Stomach (tissue), 4 donors: Measurements from ENCODE around the gene AGTRAP.

Experiments
- POLR2A ChIP-seq, 4 donors: fragments of 450-650 bp; IDR thresholded peaks; one replicate each; pipeline ENCODE4 v1.6.1; 2016; ENCODE audit warnings: antibody characterized with exemption in 4 of 4, control low read depth in 2 of 4, mild to moderate bottlenecking in 1 of 4, moderate library complexity in 1 of 4
- POLR2AphosphoS5 ChIP-seq, 3 donors: sonication (generic); formaldehyde crosslinking; IDR thresholded peaks; one replicate each; pipeline ENCODE4 v1.6.1; 2016; ENCODE audit warnings: antibody characterized with exemption in 3 of 3
- TF ChIP-seq, protein P1 (sequence below), 7 experiments: fragments of 450-650 bp in 4 of 7; fragments of 200-600 bp in 3 of 7; sonication (generic) in 3 of 7; IDR thresholded peaks; one replicate each; pipeline ENCODE4 v1.5.1; 2016 to 2019; ENCODE audit warnings: antibody characterized with exemption in 7 of 7, control low read depth in 2 of 7, mild to moderate bottlenecking in 1 of 7

DNA sequence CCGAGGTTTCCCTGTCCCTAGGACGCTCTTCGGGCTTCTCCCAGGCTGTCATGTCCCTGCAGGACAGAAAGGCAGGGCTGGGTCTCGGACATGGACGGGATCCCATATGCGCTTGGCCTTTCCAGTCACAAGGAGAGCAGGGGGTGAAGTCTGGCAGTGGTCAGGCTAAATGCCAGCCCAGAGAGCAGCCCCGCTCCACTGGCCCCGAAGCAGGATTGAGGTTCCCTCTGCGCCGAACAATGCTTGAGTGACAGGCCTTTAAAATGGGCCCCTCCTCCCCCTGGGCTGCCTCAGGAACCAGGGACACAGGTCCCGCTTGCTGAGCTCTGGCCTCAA is 31.8 kb upstream of the AGTRAP start:
- TF ChIP-seq POLR2A (IDR thresholded peaks at IDR 0.05) (no peak), POLR2AphosphoS5 (IDR thresholded peaks at IDR 0.05) (no peak)
- TF ChIP-seq, protein P1, sequence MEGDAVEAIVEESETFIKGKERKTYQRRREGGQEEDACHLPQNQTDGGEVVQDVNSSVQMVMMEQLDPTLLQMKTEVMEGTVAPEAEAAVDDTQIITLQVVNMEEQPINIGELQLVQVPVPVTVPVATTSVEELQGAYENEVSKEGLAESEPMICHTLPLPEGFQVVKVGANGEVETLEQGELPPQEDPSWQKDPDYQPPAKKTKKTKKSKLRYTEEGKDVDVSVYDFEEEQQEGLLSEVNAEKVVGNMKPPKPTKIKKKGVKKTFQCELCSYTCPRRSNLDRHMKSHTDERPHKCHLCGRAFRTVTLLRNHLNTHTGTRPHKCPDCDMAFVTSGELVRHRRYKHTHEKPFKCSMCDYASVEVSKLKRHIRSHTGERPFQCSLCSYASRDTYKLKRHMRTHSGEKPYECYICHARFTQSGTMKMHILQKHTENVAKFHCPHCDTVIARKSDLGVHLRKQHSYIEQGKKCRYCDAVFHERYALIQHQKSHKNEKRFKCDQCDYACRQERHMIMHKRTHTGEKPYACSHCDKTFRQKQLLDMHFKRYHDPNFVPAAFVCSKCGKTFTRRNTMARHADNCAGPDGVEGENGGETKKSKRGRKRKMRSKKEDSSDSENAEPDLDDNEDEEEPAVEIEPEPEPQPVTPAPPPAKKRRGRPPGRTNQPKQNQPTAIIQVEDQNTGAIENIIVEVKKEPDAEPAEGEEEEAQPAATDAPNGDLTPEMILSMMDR (IDR thresholded peaks at IDR 0.05), result no peak
